ENCODE results near the gene SSR3.

DNA sequence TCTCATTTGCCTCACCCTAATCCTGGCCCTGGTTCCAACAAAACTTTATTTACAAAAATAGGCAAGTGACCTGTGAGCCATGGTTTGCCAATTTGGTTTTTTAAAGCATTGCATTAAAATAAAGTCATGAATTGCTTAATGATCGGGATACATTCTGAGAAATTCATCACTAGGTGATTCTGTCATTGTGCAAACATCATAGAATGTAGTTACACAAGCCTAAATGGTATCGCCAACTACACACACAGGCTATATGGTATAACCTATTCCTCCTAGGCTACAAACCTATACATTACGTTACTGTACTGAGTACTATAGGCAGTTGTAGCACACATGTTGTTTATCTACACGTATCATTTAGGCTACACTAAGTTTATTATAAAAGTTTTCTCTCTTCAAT lies 45.9 kb upstream of the SSR3 start:
- TF ChIP-seq, protein P1, sequence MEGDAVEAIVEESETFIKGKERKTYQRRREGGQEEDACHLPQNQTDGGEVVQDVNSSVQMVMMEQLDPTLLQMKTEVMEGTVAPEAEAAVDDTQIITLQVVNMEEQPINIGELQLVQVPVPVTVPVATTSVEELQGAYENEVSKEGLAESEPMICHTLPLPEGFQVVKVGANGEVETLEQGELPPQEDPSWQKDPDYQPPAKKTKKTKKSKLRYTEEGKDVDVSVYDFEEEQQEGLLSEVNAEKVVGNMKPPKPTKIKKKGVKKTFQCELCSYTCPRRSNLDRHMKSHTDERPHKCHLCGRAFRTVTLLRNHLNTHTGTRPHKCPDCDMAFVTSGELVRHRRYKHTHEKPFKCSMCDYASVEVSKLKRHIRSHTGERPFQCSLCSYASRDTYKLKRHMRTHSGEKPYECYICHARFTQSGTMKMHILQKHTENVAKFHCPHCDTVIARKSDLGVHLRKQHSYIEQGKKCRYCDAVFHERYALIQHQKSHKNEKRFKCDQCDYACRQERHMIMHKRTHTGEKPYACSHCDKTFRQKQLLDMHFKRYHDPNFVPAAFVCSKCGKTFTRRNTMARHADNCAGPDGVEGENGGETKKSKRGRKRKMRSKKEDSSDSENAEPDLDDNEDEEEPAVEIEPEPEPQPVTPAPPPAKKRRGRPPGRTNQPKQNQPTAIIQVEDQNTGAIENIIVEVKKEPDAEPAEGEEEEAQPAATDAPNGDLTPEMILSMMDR (conservative IDR thresholded peaks at IDR 0.05 in 1 of 2, IDR thresholded peaks at IDR 0.05 in 1 of 2; ENCODE audit: extremely low read depth in 1 of 2, insufficient read depth in 1 of 2, low read depth in 1 of 2, low read length in 2 of 2) = no peak
- no peak for TF ChIP-seq EZH2 (IDR thresholded peaks at IDR 0.05; ENCODE audit: borderline replicate concordance, low read length)
